ENCODE data around the gene ZNRD2. TPM values are rescaled to one million over a fixed set of nuclear protein-coding genes. Genes with fewer than 3 reads are reported as not detected.
A peak's percentile ranks its signal among the peaks of the same experiment; 100 is the strongest.

Gene ZNRD2
- total and polyA plus RNA-seq, 5 experiments from 2014 or later: 31.5 to 86.3 (median 62.9) TPM

- DNase-seq: no peak
These were observed 6.1 kb downstream of the ZNRD2 start for GRCh38 chr11:65576232-65576866.

GRCh38 chr11:65576867-65577755, 6.8 kb downstream of the ZNRD2 start:
- POLR2A ChIA-PET: interaction anchor here (0.6 to 9.6 kb wide), 21 partner anchors 11 to 818 kb away, joined by 3 to 260 read pairs (median 7); partner anchors contain the start of genes KAT5, LTBP3, MALAT1 and MAP3K11
- H3K9me3 Mint-ChIP-seq: no peaks in the 10 kb centered on the region
- H3K27ac Mint-ChIP-seq: peak overlapping the region; percentile 63 to 93 (median 87)
- H3K27me3 Mint-ChIP-seq: no peaks in the 10 kb centered on the region
- peaks cover 0 to 21% (median 0%) of the 10 kb centered on the region in 3 donors for H3K36me3 Mint-ChIP-seq
- ATAC-seq (no peak), DNase-seq (peak in 5 of 10 donors; percentile 18 to 67 (median 29))
- peaks cover 25 to 64% (median 46%) of the 10 kb centered on the region in 4 donors for H3K4me1 Mint-ChIP-seq
- peak overlapping the region; percentile 81 to 99 (median 86) for H3K4me3 Mint-ChIP-seq

More at GRCh38 chr11:65576232-65576866, 6.1 kb downstream of the ZNRD2 start:
- POLR2A ChIA-PET: interaction anchor here (0.7 to 9.6 kb wide), 23 partner anchors 10 to 476 kb away, joined by 3 to 260 read pairs (median 5); partner anchors contain the start of genes DPF2, KAT5, LTBP3 and MALAT1
- ATAC-seq: no peak
- Mint-ChIP-seq H3K9me3 (no peaks in the 10 kb centered on the region), H3K27me3 (no peaks in the 10 kb centered on the region), H3K4me1 (peaks cover 26 to 67% (median 54%) of the 10 kb centered on the region in 4 donors), H3K27ac (peak overlapping the region; percentile 59 to 93 (median 84)), H3K36me3 (peaks cover 0 to 18% (median 0%) of the 10 kb centered on the region in 3 donors), H3K4me3 (peak overlapping the region; percentile 81 to 99 (median 86))

- no peak for ATAC-seq
- DNase-seq: no peak
- Mint-ChIP-seq H3K27ac (peak overlapping the region in 9 of 10 donors; percentile 53 to 90 (median 80)), H3K4me3 (peak overlapping the region; percentile 59 to 99 (median 74)), H3K27me3 (no peaks in the 10 kb centered on the region), H3K4me1 (peaks cover 28 to 65% (median 44%) of the 10 kb centered on the region in 4 donors), H3K9me3 (no peaks in the 10 kb centered on the region), H3K36me3 (peaks cover 0 to 24% (median 0%) of the 10 kb centered on the region in 3 donors)
- POLR2A ChIA-PET: interaction anchor here (0.6 to 9.6 kb wide), 8 partner anchors 11 to 83 kb away, joined by 4 to 260 read pairs (median 12); partner anchors contain the start of genes MAP3K11, PCNX3 and SCYL1
These were observed 7.5 kb downstream of the ZNRD2 start for GRCh38 chr11:65577756-65578109.

- H3K4me1 Mint-ChIP-seq: peaks cover 30 to 65% (median 42%) of the 10 kb centered on the region in 4 donors
- no peak for ATAC-seq
- POLR2A ChIA-PET: interaction anchor here (0.6 to 8.5 kb wide), 3 partner anchors 11 to 82 kb away, joined by 5 to 139 read pairs (median 10); no protein-coding TSS in a partner anchor
- peak overlapping the region; percentile 53 to 90 (median 80) for H3K27ac Mint-ChIP-seq
- no peak for DNase-seq
- no peaks in the 10 kb centered on the region for H3K27me3 Mint-ChIP-seq
- no peaks in the 10 kb centered on the region for H3K9me3 Mint-ChIP-seq
- peak overlapping the region; percentile 59 to 99 (median 74) for H3K4me3 Mint-ChIP-seq
- H3K36me3 Mint-ChIP-seq: peaks cover 0 to 28% (median 1%) of the 10 kb centered on the region in 3 donors
These were observed 7.9 kb downstream of the ZNRD2 start for GRCh38 chr11:65578134-65578533.

- no peaks in the 10 kb centered on the region for H3K27me3 Mint-ChIP-seq
- H3K9me3 Mint-ChIP-seq: no peaks in the 10 kb centered on the region
- POLR2A ChIA-PET: interaction anchor here (8.5 kb wide), 1 partner anchor 10 kb away, joined by 139 read pairs; no protein-coding TSS in a partner anchor
- no peak for DNase-seq
- ATAC-seq: no peak
- peaks cover 0 to 31% (median 3%) of the 10 kb centered on the region in 3 donors for H3K36me3 Mint-ChIP-seq
- H3K4me3 Mint-ChIP-seq: peak overlapping the region; percentile 59 to 99 (median 72)
- H3K4me1 Mint-ChIP-seq: peaks cover 33 to 64% (median 39%) of the 10 kb centered on the region in 4 donors
- peak overlapping the region; percentile 53 to 90 (median 80) for H3K27ac Mint-ChIP-seq
These were observed 8.4 kb downstream of the ZNRD2 start for GRCh38 chr11:65578667-65579066.

GRCh38 chr11:65579291-65579690, 9.0 kb downstream of the ZNRD2 start:
- POLR2A ChIA-PET: interaction anchor here (0.8 to 8.5 kb wide), 3 partner anchors 10 to 77 kb away, joined by 3 to 139 read pairs (median 4); partner anchors contain the start of gene KCNK7
- peak overlapping the region in 3 of 10 donors; percentile 7 to 33 (median 30) for H3K4me3 Mint-ChIP-seq

GRCh38 chr11:65580031-65580692, 9.9 kb downstream of the ZNRD2 start:
- no peaks in the 10 kb centered on the region for H3K9me3 Mint-ChIP-seq
- POLR2A ChIA-PET: interaction anchor here (1.2 kb wide), 1 partner anchor 16 kb away, joined by 4 read pairs; the partner anchor contains the start of gene KCNK7
- H3K4me1 Mint-ChIP-seq: peaks cover 26 to 54% (median 34%) of the 10 kb centered on the region in 4 donors
- DNase-seq (no peak), ATAC-seq (no peak)
- peak overlapping the region in 5 of 10 donors; percentile 3 to 69 (median 57) for H3K27ac Mint-ChIP-seq
- H3K36me3 Mint-ChIP-seq: peaks cover 0 to 36% (median 3%) of the 10 kb centered on the region in 3 donors
- no peak overlapping the region for H3K4me3 Mint-ChIP-seq
- no peaks in the 10 kb centered on the region for H3K27me3 Mint-ChIP-seq

More at GRCh38 chr11:65579291-65579690, 9.0 kb downstream of the ZNRD2 start:
- no peak for DNase-seq
- H3K27me3 Mint-ChIP-seq: no peaks in the 10 kb centered on the region
- peaks cover 0 to 34% (median 3%) of the 10 kb centered on the region in 3 donors for H3K36me3 Mint-ChIP-seq
- H3K9me3 Mint-ChIP-seq: no peaks in the 10 kb centered on the region
- peak overlapping the region in 4 of 10 donors; percentile 8 to 53 (median 32) for H3K27ac Mint-ChIP-seq
- ATAC-seq: no peak
- peaks cover 30 to 60% (median 38%) of the 10 kb centered on the region in 4 donors for H3K4me1 Mint-ChIP-seq

GRCh38 chr11:65580756-65581155, 10.5 kb downstream of the ZNRD2 start:
- POLR2A ChIA-PET: interaction anchor here (1.2 to 1.4 kb wide), 2 partner anchors 32 to 40 kb away, joined by 3 read pairs; no protein-coding TSS in a partner anchor
- Mint-ChIP-seq H3K4me1 (peaks cover 23 to 49% (median 30%) of the 10 kb centered on the region in 4 donors), H3K27me3 (no peaks in the 10 kb centered on the region), H3K27ac (peak overlapping the region in 4 of 10 donors; percentile 41 to 75 (median 54)), H3K9me3 (no peaks in the 10 kb centered on the region), H3K4me3 (no peak overlapping the region), H3K36me3 (peaks cover 0 to 36% (median 3%) of the 10 kb centered on the region in 3 donors)
- ATAC-seq (no peak), DNase-seq (no peak)

- no peak overlapping the region for H3K4me3 Mint-ChIP-seq
- POLR2A ChIA-PET: interaction anchor here (1.0 to 1.4 kb wide), 4 partner anchors 13 to 83 kb away, joined by 3 to 4 read pairs (median 3); partner anchors contain the start of gene MALAT1
These were observed 11.7 kb downstream of the ZNRD2 start for GRCh38 chr11:65581928-65582327.

GRCh38 chr11:65583589-65583988, 13.3 kb downstream of the ZNRD2 start:
- no peaks in the 10 kb centered on the region for H3K27me3 Mint-ChIP-seq
- DNase-seq (no peak), ATAC-seq (no peak)
- peaks cover 21 to 45% (median 30%) of the 10 kb centered on the region in 4 donors for H3K4me1 Mint-ChIP-seq
- peaks cover 0 to 43% (median 3%) of the 10 kb centered on the region in 3 donors for H3K36me3 Mint-ChIP-seq
- no peaks in the 10 kb centered on the region for H3K9me3 Mint-ChIP-seq
- no peak overlapping the region for H3K4me3 Mint-ChIP-seq
- H3K27ac Mint-ChIP-seq: peak overlapping the region in 5 of 10 donors; percentile 37 to 91 (median 61)
- POLR2A ChIA-PET: interaction anchor here (0.6 to 11.7 kb wide), 3 partner anchors 8 to 41 kb away, joined by 3 to 139 read pairs (median 4); partner anchors contain the start of genes EHBP1L1 and FAM89B

More at GRCh38 chr11:65581928-65582327, 11.7 kb downstream of the ZNRD2 start:
- H3K27me3 Mint-ChIP-seq: no peaks in the 10 kb centered on the region
- no peak for ATAC-seq
- no peaks in the 10 kb centered on the region for H3K9me3 Mint-ChIP-seq
- peak overlapping the region in 8 of 10 donors; percentile 14 to 91 (median 50) for H3K27ac Mint-ChIP-seq
- peaks cover 0 to 43% (median 3%) of the 10 kb centered on the region in 3 donors for H3K36me3 Mint-ChIP-seq
- DNase-seq: no peak
- peaks cover 22 to 49% (median 31%) of the 10 kb centered on the region in 4 donors for H3K4me1 Mint-ChIP-seq

GRCh38 chr11:65584106-65584505, 13.8 kb downstream of the ZNRD2 start:
- DNase-seq (no peak), ATAC-seq (no peak)
- Mint-ChIP-seq H3K27ac (peak overlapping the region in 6 of 10 donors; percentile 24 to 60 (median 48)), H3K9me3 (no peaks in the 10 kb centered on the region), H3K4me1 (peaks cover 22 to 45% (median 33%) of the 10 kb centered on the region in 4 donors), H3K36me3 (peaks cover 0 to 45% (median 3%) of the 10 kb centered on the region in 3 donors), H3K27me3 (no peaks in the 10 kb centered on the region), H3K4me3 (no peak overlapping the region)
- POLR2A ChIA-PET: interaction anchor here (0.6 to 11.7 kb wide), 3 partner anchors 9 to 42 kb away, joined by 3 to 139 read pairs (median 4); partner anchors contain the start of genes EHBP1L1 and FAM89B
